GM13976 (cell line): ENCODE data around the gene POU2F2.

Experiments used
- DNase-seq: peaks from one replicate; pipeline ENCODE4 v3.0.0; 2012; ENCODE audit warnings: low spot score
- in situ Hi-C: fragments of 300-500 bp; cut with MboI; formaldehyde crosslinking; loops from one replicate; pipeline ENCODE4 v1.12.0; 2022; ENCODE audit warnings: low sequenced_read_pairs, mixed read lengths, inconsistent platforms; ENCODE audit not compliant: unreplicated experiment
- TF ChIP-seq, protein P1 (sequence below): IDR thresholded peaks from 2 replicates; pipeline ENCODE4 v1.5.1; 2012; ENCODE audit warnings: borderline replicate concordance, mild to moderate bottlenecking; ENCODE audit not compliant: insufficient read depth; ENCODE audit errors: extremely low read depth, missing control alignments, control extremely low read depth

The POU2F2 gene

DNA sequence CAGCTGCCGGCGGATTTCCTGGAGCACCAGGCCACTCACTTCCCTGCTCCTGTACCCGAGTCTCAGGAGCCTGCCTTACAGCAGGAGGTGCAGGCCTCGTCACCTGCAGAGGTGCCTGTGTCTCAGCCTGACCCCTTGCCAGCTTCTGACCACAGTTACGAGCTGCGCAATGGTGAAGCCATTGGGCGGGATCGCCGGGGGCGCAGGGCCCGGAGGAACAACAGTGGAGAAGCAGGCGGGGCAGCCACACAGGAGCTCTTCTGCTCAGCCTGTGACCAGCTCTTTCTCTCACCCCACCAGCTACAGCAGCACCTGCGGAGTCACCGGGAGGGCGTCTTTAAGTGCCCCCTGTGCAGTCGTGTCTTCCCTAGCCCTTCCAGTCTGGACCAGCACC is 53.0 kb downstream of the POU2F2 start:
- in situ Hi-C loops = no loop called here
- TF ChIP-seq, protein P1, sequence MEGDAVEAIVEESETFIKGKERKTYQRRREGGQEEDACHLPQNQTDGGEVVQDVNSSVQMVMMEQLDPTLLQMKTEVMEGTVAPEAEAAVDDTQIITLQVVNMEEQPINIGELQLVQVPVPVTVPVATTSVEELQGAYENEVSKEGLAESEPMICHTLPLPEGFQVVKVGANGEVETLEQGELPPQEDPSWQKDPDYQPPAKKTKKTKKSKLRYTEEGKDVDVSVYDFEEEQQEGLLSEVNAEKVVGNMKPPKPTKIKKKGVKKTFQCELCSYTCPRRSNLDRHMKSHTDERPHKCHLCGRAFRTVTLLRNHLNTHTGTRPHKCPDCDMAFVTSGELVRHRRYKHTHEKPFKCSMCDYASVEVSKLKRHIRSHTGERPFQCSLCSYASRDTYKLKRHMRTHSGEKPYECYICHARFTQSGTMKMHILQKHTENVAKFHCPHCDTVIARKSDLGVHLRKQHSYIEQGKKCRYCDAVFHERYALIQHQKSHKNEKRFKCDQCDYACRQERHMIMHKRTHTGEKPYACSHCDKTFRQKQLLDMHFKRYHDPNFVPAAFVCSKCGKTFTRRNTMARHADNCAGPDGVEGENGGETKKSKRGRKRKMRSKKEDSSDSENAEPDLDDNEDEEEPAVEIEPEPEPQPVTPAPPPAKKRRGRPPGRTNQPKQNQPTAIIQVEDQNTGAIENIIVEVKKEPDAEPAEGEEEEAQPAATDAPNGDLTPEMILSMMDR = no peak
- DNase-seq = no peak

- DNase-seq = no peak
- TF ChIP-seq, protein P1 = no peak
- in situ Hi-C loops = no loop called here
Observed at GRCh38 chr19:42078538-42079275, 53.5 kb downstream of the POU2F2 start.

DNA sequence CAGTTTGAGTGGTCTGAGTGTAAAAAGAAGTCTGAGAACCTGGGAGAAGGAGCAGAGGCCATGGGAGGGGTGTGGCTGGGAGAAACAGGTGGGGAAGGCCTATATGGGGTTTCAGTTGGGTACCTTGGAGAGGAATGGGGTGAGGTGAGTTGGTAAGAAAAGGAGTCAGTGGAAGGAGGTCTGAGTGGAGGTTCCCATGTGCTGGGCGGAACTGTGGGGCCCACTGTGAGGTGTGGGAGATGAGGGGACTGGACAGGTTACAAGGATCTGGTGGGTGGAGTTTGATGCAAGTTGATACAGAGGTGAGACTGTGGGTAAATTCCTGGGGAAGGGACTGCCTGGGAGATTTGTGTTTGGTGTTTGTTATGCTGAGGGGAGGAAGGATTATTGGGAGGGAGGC is 54.2 kb downstream of the POU2F2 start:
- in situ Hi-C loops = no loop called here
- TF ChIP-seq, protein P1 = no peak
- DNase-seq = no peak

GRCh38 chr19:42076380-42076944 is 55.8 kb downstream of the POU2F2 start:
- TF ChIP-seq, protein P1 = no peak
- DNase-seq = no peak
- in situ Hi-C loops = no loop called here

- in situ Hi-C loops = no loop called here
- DNase-seq = peak; percentile 98
- TF ChIP-seq, protein P1 = no peak
Observed at GRCh38 chr19:42075616-42076379, 56.4 kb downstream of the POU2F2 start, which contains the start of gene ZNF574. ZNF574 (plus strand) TSS chr19:42076166; CDS start chr19:42078607, 2,441 bp downstream.

DNA sequence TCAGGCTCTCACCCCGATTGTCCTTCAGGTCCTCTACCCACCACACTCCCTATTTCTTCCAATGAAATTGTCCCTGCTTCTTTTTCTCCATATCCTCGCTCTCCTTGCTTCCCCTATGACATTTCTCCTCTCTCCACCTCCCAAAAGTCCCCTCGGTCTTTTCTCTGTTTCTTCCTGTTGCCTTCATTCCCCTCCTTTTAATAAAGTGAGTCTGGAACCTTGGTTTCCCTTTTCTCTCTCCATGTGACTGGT is 57.0 kb downstream of the POU2F2 start:
- TF ChIP-seq, protein P1 = no peak
- DNase-seq = no peak
- in situ Hi-C loops = no loop called here
